Hepatocyte (in vitro differentiated cells): Measurements from ENCODE around the gene TMPRSS3. TPM values are rescaled to one million over a fixed set of nuclear protein-coding genes. Genes with fewer than 3 reads are reported as not detected.

Experiments used
- DNase-seq: peaks from one replicate; pipeline ENCODE4 v3.0.0-alpha.2; 2016; ENCODE audit warnings: low spot score
- H2AFZ ChIP-seq: fragments of 200-600 bp; sonication (generic); 2 replicates; pipeline ENCODE4 v1.6.0; 2016; ENCODE audit warnings: antibody characterized with exemption, mild to moderate bottlenecking
- H3K27ac ChIP-seq: fragments of 200-600 bp; sonication (generic); 2 replicates; pipeline ENCODE4 v1.5.1; 2016; ENCODE audit warnings: mild to moderate bottlenecking
- H3K27me3 ChIP-seq: fragments of 200-600 bp; sonication (generic); 2 replicates; pipeline ENCODE4 v1.6.1; 2016
- H3K36me3 ChIP-seq: fragments of 200-600 bp; sonication (generic); replicated peaks from 2 replicates; pipeline ENCODE4 v1.5.1; 2016; ENCODE audit warnings: low read depth; ENCODE audit not compliant: insufficient read depth
- H3K4me1 ChIP-seq: fragments of 200-600 bp; sonication (generic); 2 replicates; pipeline ENCODE4 v1.5.1; 2016; ENCODE audit warnings: mild to moderate bottlenecking, moderate library complexity; ENCODE audit not compliant: insufficient read depth
- H3K4me2 ChIP-seq: fragments of 200-600 bp; sonication (generic); 2 replicates; pipeline ENCODE4 v1.6.0; 2016
- H3K4me3 ChIP-seq: fragments of 200-600 bp; sonication (generic); 2 replicates; pipeline ENCODE4 v1.5.1; 2016; ENCODE audit warnings: mild to moderate bottlenecking
- H3K79me2 ChIP-seq: fragments of 200-600 bp; sonication (generic); 2 replicates; pipeline ENCODE4 v1.6.0; 2017; ENCODE audit warnings: mild to moderate bottlenecking
- H3K9me2 ChIP-seq: fragments of 200-600 bp; sonication (generic); replicated peaks from 2 replicates; pipeline ENCODE4 v1.6.0; 2017; ENCODE audit warnings: mild to moderate bottlenecking; ENCODE audit not compliant: insufficient read depth
- H3K9me3 ChIP-seq: fragments of 200-600 bp; sonication (generic); 2 replicates; pipeline ENCODE4 v1.5.1; 2016; ENCODE audit warnings: low read depth, mild to moderate bottlenecking
- H4K20me1 ChIP-seq: fragments of 200-600 bp; sonication (generic); 2 replicates; pipeline ENCODE4 v1.6.0; 2016; ENCODE audit warnings: mild to moderate bottlenecking; ENCODE audit not compliant: insufficient read depth, poor library complexity, severe bottlenecking
- CTCF ChIP-seq: fragments of 200-600 bp; sonication (generic); IDR thresholded peaks from 2 replicates; pipeline ENCODE4 v1.5.1; 2016; ENCODE audit warnings: antibody characterized with exemption, mild to moderate bottlenecking; ENCODE audit not compliant: poor library complexity
- EZH2 ChIP-seq: fragments of 200-600 bp; sonication (generic); IDR thresholded peaks from 2 replicates; pipeline ENCODE4 v1.6.1; 2016; ENCODE audit warnings: antibody characterized with exemption, mild to moderate bottlenecking, borderline replicate concordance
- EZH2phosphoT487 ChIP-seq: fragments of 200-600 bp; sonication (generic); IDR thresholded peaks from one replicate; pipeline ENCODE4 v1.6.1; 2018; ENCODE audit warnings: antibody characterized with exemption, mild to moderate bottlenecking, low read depth, moderate library complexity; ENCODE audit not compliant: unreplicated experiment, severe bottlenecking
- WGBS: methylation state at CpG from one replicate; pipeline ENCODE4 v1.1.6; 2016; ENCODE audit warnings: low lambda C conversion rate; ENCODE audit errors: missing lambda C conversion rate; 5-methylcytosine and 5-hydroxymethylcytosine counted together
- polyA plus RNA-seq: library from polyadenylated mRNA; unstranded; fragments of >200 nt; fragmentation: Nextera tagmentation; extraction: Ambion mirVana; gene quantifications from 2 replicates; pipeline ENCODE4 v1.2.1, GENCODE V29; 2016
- total RNA-seq: library from RNA; depleted of rRNA; stranded (reverse); fragments of >200 nt; gene quantifications from 2 replicates; pipeline ENCODE4 v1.2.3, GENCODE V29; 2014

The TMPRSS3 gene
- total and polyA plus RNA-seq, 2 experiments from 2014 or later = 1.4 to 1.7 TPM

DNA sequence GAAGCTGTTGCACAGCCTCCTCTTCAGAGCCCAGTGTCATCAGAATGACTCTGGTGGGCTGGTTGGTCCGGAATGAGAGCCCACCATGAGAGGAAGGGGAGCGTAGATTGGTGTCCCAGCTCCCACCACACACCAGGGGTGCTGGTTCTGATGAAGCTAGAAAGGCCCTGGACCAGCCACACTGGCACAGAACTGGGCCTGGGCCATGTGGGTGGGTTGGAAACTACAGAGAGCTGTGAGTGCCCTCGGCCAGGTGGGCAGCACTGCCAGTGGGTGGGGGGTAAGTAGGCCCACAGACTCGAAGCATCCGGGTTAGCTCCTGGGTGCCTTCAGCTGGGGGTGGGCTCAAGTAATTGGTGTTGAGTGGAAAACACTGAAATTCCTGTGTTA lies 17.9 kb downstream of the TMPRSS3 start:
- H3K27me3 ChIP-seq = no peaks in the 10 kb centered on the region
- H3K4me1 ChIP-seq = no peaks in the 10 kb centered on the region
- no peaks in the 10 kb centered on the region for H3K9me3 ChIP-seq
- no peak overlapping the region for H3K27ac ChIP-seq
- H3K36me3 ChIP-seq = no peaks in the 10 kb centered on the region
- WGBS = 92% methylated on average over 5 of the region's 5 CpGs
- H3K9me2 ChIP-seq = no peaks in the 10 kb centered on the region
- H3K4me2 ChIP-seq = no peak overlapping the region
- no peak for TF ChIP-seq EZH2
- TF ChIP-seq CTCF = no peak
- TF ChIP-seq EZH2phosphoT487 = no peak
- DNase-seq = no peak
- no peak overlapping the region for H3K4me3 ChIP-seq
- H4K20me1 ChIP-seq = no peaks in the 10 kb centered on the region
- H3K79me2 ChIP-seq = no peaks in the 10 kb centered on the region
- H2AFZ ChIP-seq = no peak overlapping the region

DNA sequence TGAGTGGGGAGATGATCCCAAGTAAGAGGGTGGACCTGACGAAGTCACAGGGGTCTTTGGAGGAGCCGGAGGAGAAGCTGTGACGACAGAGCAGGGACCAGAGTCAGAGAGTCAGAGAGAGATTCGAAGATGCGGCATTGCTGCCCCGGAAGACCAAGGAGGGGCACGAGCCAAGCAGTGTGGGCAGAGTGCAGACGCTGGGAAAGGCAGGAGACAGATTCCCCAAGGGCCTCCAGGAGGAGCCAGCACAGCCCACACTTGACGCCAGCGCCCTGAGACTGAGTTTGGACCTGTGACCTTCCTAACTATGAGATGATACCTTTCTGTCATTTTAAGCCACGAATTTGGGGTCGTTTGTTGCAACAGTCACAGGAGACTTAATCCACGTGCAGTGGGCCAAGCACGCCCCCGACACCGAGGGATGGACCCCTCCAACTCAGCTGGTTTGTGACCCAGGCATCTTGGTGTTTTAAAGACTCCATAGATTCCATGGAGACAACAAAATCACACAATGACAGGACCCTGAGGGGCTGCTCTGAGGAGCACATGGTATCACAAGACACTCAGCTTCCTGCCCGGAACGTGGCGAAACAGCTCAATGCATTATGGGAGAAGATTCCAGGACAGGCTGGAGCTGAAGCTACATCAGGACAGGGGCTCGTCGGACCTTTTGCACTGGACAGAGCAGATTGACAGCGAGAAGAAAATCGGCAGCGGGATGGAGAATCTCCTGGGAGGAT lies 18.5 kb downstream of the TMPRSS3 start:
- Histone ChIP-seq H3K4me2 (no peak overlapping the region), H3K36me3 (no peaks in the 10 kb centered on the region), H2AFZ (no peak overlapping the region), H3K4me1 (no peaks in the 10 kb centered on the region), H3K9me2 (no peaks in the 10 kb centered on the region), H3K4me3 (no peak overlapping the region), H3K27ac (no peak overlapping the region), H4K20me1 (no peaks in the 10 kb centered on the region), H3K79me2 (no peaks in the 10 kb centered on the region), H3K9me3 (no peaks in the 10 kb centered on the region), H3K27me3 (no peaks in the 10 kb centered on the region)
- no peak for DNase-seq
- TF ChIP-seq EZH2phosphoT487 (no peak), EZH2 (no peak), CTCF (no peak)
- 87% methylated on average over 24 of the region's 24 CpGs for WGBS

DNA sequence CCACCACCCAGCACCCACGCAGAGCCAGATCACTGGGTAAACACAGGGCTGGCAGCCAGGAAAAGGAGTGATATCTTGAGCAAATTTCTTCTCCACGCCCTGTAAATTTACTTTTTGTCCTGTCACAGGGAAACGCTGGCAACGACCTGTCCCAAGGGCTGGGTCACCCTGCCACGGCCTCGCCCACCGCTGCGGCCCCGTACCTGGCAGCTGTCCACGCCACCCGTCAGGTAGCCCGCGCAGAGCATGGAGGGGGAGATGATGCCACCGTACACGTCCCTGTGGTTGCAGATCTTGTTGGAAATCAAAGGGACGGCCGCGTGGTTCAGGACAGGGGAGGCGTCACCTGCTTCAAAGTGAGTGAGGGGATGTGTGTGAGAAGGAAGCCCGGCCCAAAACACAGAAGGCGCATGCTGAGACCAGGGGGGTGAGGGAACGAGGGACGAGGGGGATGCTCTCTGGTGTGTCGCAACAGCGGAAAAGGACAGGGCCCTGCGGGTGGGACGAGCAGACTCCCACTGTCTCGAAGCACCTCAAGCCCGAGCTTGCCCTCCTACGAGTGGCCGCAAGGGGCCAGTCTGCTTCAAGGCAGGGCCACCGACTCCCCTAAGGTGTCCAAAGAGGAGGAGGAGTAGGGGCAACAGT lies 19.4 kb downstream of the TMPRSS3 start:
- H3K27ac ChIP-seq = no peak overlapping the region
- 77% methylated on average over 32 of the region's 32 CpGs for WGBS

More for the DNA sequence above, 19.4 kb downstream of the TMPRSS3 start:
- DNase-seq = no peak
- TF ChIP-seq CTCF = no peak
- no peak for TF ChIP-seq EZH2phosphoT487
- no peak for TF ChIP-seq EZH2
- no peaks in the 10 kb centered on the region for H3K4me1 ChIP-seq
- H3K79me2 ChIP-seq = no peaks in the 10 kb centered on the region
- H3K9me2 ChIP-seq = no peaks in the 10 kb centered on the region
- no peak overlapping the region for H3K4me3 ChIP-seq
- H4K20me1 ChIP-seq = no peaks in the 10 kb centered on the region
- no peak overlapping the region for H2AFZ ChIP-seq
- no peaks in the 10 kb centered on the region for H3K36me3 ChIP-seq
- H3K4me2 ChIP-seq = no peak overlapping the region
- no peaks in the 10 kb centered on the region for H3K27me3 ChIP-seq
- no peaks in the 10 kb centered on the region for H3K9me3 ChIP-seq
